CD4-positive, alpha-beta T cell treated with Interleukin-17A for 1 hour (primary cell): Measurements from ENCODE around the gene MYO1F.
"Not testable (repeated sequence)": the region's sequence is repeated elsewhere in the genome, so short reads cannot be mapped to it uniquely, and the experiment has no call there.

Experiments used
- DNase-seq: peaks from one replicate; pipeline ENCODE4 v3.0.0-alpha.2; 2020

MYO1F gene

DNA sequence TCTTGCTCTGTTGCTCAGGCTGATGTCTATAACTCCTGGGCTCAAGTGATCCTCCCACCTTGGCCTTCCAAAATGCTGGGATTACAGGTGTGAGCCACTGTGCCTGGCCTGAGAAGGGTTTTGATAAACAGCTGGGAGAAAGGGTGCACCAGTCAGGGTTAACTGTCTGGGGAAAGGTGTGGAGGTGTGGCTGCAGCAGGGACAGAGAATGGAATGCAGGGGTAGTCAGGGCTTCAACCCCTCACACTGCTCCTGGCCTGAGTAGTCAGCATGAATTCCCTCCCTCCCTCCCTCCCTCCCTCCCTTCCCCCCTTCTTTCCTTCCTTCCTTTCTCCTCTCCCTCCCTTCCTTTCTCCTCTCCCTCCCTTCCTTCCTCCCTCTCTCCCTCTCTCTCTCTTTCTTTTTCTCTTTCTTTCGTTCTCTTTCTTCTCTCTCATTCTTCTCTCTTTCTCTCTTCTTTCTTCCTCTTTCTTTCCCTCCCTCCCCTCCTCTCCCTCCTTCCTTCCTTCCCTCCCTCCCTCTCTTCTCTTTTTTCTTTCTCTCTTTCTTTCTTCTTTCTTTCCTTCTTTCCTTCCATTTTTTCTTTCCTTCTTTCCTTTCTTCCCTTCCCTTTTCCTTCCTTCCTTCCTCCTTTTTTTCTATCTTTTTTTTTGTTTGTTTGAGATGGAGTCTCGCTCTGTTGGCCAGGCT, 16.0 kb downstream of the MYO1F start:
- no peak for DNase-seq

DNA sequence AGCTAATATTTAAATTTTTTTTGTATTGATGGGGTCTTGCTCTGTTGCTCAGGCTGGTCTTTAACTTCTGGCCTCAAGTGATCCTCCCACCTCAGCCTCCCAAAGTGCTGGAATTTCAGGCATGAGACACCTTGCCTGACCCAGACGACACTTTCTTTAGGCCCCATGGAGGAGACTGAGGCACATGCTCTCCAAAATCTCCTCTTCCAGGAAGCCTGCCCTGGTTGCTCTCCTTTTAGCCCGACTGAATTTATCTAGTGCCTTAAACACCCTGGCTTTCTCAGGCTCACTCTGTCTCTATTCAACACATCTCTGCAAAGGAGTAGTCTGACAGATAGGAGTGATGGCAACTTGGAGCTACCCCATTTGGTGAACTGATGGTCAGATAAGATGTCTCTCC, 18.9 kb downstream of the MYO1F start:
- DNase-seq: no peak

DNA sequence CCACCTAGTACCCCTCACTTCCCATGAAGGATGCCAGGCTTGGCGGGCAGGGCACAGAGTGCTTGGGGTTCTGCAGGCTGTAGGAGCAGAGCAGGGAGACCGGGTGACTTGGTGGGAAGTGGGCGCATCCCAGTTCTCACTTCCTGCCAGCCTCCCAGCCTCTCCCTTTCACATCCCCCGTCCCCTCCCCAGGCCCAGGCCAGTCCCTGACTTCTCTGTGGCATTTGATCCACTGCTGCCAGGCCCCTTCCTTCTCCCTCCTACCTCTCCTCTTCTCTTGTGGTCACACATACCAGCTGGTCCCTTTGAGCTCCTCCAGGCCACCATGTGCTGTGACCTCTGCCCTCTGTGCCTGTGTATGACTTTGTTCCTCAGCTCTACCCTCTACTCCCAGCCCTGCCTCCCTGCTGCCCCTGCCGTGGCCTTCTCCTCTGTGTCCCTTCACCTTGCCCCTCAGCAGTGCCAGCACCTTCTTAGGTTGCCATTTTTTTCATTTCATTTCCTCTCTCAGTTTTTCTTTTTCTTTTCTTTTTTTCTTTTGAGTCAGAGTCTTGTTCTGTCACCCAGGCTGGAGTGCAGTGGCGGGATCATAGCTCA, 19.5 kb downstream of the MYO1F start:
- no peak for DNase-seq

DNA sequence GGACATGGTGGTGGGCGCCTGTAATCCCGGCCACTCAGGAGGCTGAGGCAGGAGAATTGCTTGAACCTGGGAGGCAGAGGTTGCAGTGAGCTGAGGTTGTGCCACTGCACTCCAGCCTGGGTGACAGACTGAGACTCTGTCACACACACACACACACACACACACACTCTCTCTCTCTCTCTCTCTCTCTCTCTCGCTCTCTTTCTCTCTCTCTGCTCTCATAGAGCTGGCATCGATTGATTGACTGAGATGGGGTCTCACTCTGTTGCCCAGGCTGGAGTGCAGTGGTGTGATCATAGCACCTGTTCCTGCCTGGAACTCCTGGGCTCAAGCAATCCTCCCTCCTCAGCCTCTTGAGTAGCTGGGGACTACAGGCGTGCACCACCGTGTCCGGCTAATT, 23.5 kb downstream of the MYO1F start:
- not testable (repeated sequence) for DNase-seq

DNA sequence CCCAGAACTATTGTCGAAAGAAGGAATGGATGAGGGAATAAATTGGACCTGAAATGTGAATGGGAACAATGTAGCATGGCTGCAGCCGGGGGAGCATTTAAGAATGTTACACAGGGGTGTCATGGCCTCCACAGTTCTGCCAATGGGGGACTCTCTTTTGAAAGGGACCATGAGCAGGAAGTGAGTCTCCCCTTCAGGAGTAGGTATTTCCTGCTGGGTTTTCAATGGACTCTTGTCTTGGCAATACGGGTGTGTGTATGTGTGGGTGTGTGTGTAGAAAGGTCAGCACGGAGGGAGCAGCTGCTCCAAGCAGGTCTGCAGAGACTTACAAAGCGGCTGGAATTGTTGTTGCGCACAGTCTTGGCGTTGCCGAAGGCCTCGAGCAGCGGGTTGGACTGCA, 24.4 kb downstream of the MYO1F start:
- no peak for DNase-seq

DNA sequence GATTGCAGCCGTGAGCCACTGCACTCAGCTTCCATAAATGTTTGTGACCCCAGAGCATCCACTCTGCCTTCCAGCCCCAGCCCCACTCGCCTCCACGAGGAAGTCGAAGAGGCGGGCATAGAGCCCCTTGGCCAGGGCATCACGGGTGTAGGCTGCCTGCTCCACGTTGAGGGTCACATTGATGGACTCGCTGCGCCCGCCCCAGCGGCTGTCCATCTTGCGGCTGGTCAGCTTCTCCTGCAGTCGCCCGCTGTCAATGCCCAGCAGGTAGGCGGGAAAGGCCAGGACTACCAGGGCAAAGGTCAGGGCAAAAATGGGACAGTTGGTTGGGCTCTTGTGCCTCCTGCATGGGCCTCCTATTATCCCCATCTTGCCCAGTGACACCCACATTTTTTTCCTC, 27.2 kb downstream of the MYO1F start:
- no peak for DNase-seq

DNA sequence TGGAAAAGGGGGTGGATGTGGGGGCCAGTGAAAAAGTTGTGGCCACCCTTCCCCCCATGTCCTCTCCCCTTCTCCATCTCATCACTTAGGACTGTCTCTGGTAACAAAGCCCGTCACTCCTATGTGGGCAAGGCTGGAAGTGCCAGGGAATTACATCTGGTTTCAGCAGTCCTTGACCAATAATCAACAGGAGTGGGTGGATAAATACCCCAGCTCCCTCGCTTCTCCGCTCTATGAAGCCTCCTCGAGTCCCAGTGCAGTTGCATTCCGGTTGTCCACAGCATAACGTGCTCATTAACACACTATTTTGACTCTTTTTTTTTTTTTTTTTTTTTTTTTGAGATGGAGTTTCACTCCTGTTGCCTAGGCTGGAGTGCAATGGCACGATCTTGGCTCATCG, 31.5 kb downstream of the MYO1F start:
- DNase-seq: no peak

DNA sequence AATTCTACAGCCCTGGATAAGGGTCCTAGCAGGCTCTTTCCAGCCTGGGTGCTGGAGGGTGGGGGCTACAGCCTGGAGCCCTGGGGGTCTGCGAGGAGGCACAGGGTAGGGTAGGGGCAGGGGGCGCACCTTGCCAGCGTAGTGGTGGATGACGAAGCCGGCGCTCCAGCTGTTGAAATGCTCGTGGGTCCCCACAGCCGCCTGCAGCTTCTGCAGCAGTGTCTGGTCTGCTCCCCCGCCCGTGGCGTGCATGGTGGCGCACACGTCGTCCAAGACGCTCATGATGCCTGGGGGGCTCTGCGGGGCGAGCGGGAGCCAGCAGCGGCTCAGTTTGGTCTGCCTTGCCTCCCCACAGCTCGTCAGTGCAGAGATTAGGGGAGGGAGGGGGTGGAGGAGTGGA, 33.1 kb downstream of the MYO1F start:
- DNase-seq: no peak

DNA sequence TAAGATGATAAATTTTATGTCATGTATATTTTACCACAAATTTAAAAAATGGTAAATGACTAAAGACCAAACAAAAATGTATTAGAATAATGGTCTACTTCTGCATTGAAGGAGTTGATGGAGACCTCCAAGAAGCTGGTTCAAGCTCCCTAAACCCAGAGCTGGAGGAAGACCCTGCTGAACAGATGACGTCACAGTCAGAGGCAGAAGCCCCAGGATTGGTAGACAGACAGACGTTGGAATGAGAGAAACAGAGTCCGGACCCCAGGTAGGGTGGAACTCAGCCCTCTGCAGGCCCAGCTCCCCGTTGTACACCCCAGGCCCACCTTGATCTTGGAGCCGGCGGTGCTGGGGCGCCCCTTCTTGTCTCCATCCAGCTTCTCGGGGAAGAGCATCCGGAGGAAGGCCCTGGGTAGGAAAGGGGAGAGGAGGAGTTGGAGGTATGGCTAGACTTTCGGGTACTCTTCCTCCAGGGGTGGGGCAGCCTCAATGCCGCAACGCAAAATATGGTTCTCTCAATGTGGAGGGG, 37.6 kb downstream of the MYO1F start:
- no peak for DNase-seq

DNA sequence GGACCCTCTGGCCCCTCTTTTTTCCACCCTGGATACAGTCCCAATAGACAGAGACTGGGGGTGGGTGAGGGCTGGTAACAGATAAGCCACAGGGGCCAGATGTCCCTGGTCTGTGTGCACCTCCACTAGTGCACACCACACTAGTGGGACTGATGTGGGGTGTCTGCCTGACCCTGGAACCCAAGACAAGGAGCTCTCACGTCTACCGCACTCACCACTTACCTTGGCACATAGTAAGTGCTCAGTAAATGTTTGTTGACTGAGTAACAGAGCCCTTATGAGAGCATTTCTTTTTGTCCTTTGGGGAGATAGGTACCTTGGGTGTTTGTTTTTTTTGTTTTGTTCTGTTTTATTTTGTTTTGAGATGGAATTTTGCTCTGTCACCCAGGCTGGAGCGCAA, 40.1 kb downstream of the MYO1F start:
- no peak for DNase-seq

DNA sequence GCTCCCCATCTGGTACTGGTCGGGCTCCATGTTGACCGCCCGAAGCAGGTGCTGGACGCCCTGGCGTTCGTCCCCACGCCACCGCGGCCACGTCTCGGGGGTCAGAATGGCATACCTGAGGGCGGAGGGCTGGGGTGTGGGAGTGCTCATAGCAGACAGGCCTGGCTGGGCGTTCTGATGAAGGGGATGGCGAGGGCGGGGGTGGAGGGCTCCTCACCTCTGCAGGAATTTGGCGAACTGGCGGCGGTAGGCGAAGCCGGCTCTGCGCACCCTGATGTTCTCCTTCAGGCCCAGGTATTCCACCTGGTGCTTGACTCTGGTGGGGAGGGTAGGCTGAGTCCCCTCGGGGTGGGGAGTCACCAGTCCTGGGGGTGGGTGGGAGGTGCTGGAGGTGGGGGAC, 41.0 kb downstream of the MYO1F start:
- DNase-seq: no peak

DNA sequence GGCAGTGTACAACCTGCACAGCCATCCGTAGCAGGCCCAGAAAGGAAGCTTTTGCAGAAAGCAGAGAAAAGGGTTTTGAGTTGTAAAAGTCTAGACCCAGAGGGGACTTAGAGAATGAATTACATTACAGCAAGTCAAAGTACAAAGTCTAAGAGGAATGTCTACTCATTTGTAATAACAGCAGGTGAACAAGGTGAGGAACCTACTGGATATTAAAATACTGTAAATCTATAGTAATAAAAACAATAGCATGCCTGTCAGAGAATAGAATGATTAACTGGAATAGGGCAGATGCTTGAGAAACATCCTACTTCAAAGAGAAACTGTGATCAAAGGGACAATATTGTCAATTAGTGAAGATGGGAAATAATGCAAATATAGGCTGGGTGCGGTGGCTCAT, 45.0 kb downstream of the MYO1F start:
- no peak for DNase-seq

DNA sequence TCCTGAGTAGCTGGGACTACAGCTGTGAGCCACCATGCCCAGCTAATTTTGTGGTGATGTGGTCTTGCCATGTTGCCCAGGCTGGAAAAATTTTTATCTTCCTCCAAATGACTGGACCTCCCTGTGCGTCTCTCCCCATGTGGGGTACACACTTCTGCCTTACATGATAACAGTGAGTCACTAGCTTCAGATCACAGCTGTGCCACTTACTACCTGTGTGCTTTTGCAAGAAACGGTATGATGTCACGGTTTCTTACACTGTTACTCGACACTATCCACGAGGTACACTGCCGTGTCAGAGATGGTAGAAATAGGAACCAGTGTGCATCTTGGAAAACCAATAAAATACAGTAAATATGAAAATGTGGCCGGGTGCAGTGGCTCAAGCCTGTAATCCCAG, 45.8 kb downstream of the MYO1F start:
- no peak for DNase-seq

DNA sequence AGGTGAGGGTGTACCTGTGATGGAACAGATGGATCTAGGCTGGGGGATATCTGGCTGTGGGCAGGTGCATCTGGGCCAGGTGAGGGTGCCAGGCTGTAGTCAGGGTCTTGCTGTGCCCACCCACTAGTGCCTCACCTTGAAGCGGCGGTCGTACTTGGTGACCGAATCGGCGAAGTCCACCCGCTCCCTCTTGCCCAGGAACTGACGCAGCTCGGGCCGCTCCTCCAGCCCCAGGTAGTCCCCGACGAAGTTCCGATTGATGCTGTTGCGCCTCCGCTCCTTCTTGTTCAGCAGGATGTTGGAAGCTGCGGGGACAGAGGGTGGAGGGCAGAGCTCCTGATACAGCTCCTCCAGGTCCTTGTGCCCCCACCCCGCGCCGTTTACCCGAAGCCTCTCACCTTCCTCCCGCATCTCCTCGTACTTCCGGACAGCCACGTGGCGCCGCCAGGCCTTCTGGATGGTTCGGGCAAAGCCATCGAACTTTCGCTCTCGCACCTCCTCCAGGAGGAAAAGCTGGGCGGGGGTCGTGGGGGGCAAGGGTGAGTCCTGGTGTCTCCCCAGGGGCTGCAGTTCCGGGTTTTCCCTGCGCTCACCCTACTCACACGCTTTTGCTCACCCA, 47.1 kb downstream of the MYO1F start:
- no peak for DNase-seq

DNA sequence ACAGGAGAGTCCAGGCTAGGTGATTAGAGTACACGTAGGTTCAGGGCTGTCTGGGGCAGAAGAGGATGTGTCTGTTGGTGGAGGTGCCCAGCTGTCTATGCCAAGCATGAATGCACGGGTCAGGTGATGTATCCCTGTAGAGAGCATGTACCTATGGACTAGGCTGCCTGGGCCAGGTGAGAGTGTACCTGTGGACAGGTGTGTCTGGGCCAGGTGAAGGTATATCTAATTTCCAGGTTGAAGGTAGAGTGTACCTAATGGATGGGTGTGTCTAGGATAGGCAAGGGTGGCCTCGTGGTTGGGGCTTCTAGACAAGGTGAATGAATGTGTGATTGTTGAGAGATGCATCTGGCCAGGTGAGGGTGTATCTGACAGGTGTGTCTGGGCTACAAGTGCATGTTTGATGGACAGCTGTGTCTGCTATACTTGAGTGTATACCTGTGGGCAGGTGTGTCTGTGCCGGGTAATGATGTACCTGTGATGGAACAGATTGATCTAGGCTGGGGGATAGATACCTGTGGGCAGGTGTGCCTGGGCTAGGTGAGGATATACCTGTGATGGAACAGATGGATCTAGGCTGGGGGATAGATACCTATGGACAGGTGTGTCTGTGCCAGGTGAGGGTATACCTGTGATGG, 47.8 kb downstream of the MYO1F start:
- no peak for DNase-seq

DNA sequence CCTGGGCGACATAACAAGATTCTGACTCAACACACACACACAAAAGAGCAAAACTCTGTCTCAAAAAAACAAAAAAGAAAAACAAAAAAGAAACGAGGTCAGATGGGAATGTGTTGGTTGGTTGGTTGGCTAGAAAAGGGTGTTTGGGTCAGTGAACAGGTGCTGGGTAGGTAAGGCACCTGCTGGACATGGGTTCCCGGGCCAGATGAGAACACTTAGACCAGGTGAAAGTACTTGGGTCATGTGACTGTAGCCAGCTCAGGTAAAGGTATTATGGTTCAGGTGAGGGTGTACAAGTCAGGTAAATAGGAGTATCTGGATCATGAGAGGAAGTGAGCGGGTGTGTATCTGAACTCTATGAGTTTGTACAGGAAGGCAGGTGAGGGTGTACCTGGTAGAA, 48.7 kb downstream of the MYO1F start:
- DNase-seq: no peak

DNA sequence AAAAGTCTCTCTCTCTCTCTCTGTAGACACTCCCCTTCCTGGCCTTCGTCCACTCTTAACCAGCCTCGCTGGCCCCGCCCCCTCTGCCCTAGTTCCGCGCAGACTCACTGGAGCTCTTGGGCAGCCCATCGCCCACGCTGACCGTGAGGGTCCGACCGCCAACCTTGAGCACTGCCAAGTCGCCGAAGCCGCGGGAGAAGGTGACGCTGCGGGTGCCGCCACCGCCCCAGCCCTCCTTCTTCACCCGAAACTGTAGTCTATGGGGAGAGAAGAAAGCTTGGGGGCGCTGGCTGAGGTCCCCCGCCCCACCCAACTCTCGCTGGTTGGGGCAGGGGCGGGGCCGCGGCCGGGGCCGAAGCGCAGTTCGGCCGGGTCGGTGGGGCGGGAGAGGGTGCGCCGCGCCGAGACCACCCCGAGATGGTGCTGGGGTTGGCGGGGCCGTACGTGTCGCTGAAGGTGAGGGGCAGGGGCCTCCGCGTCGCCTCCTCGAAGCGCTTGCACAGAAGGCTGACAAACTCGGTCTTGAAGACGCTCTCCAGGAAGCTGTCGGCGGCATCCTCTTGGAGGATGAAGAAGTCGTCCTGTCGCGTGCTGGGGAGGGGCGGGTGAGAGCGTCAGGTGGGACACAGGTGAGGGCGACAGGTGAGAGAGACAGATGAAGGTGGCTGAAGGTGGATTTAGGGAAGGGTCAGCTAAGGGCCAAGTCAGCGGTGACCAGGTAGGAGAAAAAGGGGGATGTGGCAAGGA, 50.7 kb downstream of the MYO1F start:
- DNase-seq: no peak

DNA sequence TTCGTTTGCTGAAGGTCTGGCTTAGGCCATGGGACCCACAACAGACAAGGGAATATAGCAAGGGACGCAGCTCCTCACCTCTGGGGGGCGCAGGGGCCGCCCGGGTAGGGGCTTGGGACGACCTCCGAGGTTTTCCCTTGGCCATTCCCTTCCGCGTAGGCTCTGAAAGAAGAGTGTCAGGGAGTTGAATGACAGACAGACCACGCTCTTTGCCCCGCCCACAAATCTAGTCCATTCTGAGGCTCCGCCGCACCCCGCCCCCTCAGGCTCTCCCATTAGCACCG, 51.9 kb downstream of the MYO1F start:
- no peak for DNase-seq

DNA sequence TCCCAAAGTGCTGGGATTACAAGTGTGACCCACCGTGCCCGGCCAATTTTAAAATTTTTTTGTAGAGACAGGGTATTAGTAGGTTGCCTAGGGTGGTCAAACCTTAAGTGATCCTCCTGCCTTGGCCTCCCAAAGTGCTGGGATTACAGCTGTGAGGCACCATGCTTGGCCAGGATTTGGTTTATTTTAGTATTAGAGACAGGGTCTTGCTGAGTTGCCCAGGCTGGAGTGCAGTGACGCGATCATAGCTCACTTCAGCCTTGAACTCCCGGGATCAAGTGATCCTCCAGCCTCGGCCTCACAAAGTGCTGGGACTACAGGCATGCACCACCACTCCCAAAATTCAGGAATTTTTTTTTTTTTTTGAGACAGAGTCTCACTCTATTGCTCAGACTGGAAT, 57.9 kb downstream of the MYO1F start:
- no peak for DNase-seq

DNA sequence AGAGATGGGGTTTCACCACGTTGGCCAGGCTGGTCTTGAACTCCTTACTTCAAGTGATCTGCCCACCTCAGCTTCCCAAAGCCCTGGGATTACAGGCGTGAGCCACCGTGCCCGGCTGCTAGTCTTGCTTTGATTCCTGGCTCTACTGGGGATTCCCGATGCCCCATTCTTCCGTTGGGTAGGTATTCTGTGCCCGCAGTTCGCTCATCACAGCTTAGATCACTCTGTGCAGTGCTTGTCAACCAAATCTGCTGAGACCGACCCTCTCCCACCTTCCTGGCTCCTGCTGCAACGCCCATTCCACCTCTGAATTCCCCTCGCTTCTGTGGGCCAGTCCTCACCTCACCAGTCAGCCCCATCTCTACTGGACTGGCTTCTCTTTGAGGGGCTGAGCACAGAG, 58.7 kb downstream of the MYO1F start:
- no peak for DNase-seq

DNA sequence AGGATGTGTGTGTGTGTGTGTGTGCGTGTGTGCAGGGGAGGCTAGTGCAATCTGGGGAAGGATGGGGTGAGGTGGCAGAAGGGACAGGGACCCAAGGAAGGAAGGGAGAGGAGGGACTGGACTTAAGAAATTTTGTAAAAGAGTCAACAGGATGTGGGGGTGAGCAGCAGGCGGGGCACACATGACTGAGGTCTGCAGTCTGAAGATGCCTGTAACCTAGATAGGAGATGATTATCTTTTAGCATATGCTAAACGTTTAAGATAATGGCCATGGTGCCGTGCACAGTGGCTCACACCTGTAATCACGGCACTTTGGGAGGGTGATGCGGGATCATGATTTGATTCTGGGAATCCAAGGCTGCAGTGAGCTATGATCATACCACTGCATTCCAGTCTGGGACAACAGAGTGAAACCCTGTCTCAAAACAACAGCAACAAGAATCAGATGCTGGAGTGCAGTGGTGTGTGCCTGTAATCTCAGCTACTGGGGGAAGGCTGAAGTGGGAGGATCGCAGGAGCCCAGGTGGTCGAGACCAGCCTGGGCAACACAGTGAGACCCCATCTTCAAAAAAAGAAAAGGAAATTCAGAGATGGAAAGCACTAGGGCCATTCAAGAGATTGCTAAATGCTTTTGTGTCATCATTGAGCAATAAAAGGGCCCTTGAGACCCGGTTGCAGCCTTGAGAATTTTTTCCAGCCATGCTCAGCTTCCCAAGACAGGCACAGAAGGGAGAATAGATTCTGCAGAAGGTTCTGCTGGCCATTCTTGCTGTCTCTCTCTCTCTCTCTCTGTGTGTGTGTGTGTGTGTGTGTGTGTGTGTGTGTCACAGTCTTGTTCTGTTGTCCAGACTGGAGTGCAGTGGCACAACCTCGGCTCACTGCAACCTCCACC, 59.4 kb downstream of the MYO1F start:
- peak; percentile 77 for DNase-seq

DNA sequence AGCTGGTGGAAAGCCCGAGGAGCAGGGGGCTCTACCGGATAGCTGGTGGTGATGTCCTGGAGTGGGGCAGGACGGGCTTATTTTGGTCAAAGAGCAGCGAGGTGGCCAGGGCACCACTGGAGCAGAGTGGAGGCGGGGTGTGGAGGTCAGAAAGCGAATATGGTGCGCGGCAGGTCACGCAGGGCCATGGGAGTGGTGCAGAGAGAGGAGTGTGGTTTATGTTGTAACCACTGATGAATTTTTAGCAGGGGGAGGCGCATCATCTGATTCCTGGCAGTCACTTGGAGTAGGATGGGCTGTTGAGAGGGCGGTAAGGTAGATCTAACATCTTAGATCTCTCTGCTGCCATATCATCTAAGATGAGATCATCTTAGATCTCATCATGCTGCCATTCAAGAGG, 61.9 kb downstream of the MYO1F start:
- DNase-seq: peak; percentile 77
